ENCODE measurements around the gene TNNC1.

The TNNC1 gene

DNA sequence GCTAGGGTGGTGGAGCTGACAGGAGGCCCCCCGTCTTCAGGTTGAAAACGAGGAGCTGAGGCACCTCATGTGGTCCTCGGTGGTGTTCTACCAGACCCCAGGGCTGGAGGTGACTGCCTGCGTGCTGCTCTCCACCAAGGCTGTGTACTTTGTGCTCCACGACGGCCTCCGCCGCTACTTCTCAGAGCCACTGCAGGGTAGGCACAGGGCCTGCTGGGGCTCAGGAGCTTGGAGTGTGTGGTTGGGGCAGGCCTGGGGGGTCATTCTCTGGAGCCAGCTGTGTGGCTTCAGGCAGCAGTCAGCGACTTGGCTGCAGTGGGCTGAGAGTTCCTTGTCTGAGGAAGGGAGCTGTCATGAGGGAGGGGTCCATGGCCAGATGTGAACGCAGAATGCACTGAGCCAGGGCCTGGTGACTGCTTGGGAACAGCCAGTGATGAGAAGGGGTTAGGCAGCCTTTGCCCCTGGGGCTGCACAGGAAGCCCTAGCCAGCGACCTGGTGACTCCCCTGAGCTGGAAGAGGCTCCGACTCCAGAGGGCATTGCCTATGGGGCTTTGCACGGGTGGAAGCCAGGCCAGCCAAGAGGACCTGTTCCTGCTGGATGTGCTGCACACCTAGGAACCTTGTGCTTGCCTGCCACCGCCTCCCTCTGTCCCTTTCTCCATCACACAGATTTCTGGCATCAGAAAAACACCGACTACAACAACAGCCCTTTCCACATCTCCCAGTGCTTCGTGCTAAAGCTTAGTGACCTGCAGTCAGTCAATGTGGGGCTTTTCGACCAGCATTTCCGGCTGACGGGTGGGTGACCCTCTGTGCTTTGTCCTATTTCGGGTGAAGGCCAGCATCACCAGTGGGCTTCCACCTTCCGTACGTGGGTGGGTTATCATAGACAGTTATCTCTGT, 36.4 kb upstream of the TNNC1 start:
- DNase-seq (ENCODE audit: low spot score) = no peak
- TF ChIP-seq, protein P1, sequence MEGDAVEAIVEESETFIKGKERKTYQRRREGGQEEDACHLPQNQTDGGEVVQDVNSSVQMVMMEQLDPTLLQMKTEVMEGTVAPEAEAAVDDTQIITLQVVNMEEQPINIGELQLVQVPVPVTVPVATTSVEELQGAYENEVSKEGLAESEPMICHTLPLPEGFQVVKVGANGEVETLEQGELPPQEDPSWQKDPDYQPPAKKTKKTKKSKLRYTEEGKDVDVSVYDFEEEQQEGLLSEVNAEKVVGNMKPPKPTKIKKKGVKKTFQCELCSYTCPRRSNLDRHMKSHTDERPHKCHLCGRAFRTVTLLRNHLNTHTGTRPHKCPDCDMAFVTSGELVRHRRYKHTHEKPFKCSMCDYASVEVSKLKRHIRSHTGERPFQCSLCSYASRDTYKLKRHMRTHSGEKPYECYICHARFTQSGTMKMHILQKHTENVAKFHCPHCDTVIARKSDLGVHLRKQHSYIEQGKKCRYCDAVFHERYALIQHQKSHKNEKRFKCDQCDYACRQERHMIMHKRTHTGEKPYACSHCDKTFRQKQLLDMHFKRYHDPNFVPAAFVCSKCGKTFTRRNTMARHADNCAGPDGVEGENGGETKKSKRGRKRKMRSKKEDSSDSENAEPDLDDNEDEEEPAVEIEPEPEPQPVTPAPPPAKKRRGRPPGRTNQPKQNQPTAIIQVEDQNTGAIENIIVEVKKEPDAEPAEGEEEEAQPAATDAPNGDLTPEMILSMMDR (conservative IDR thresholded peaks at IDR 0.05; ENCODE audit: low read depth) = no peak
- ChIA-PET POLR2A (ENCODE audit: low non-redundant PET) (no interaction called here), CTCF (interaction anchor here (0.6 kb wide), 2 partner anchors 43 to 420 kb away, joined by 3 to 7 read pairs; no protein-coding TSS in a partner anchor)
- H3K27ac ChIP-seq = peak overlapping the region; percentile 53

DNA sequence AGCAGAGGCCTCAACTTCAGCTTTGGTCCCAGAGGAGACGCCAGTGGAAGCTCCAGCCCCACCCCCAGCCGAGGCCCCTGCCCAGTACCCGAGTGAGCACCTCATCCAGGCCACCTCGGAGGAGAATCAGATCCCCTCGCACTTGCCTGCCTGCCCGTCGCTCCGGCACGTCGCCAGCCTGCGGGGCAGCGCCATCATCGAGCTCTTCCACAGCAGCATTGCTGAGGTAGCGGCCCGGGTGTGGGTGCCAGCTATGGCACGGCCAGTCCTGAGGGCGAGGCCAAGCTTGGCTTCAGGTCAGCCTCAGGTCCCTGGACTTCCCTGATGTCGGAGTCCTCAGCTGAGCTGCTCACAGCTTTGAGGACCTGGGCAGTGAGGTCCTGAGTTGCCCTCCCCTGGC, 35.6 kb upstream of the TNNC1 start:
- CTCF ChIA-PET = interaction anchor here (0.5 to 1.5 kb wide), 3 partner anchors 17 to 419 kb away, joined by 3 to 7 read pairs (median 5); no protein-coding TSS in a partner anchor
- H3K27ac ChIP-seq = peak overlapping the region; percentile 53
- POLR2A ChIA-PET (ENCODE audit: low non-redundant PET) = no interaction called here
- DNase-seq (ENCODE audit: low spot score) = no peak
- TF ChIP-seq, protein P1 (conservative IDR thresholded peaks at IDR 0.05; ENCODE audit: low read depth) = no peak

DNA sequence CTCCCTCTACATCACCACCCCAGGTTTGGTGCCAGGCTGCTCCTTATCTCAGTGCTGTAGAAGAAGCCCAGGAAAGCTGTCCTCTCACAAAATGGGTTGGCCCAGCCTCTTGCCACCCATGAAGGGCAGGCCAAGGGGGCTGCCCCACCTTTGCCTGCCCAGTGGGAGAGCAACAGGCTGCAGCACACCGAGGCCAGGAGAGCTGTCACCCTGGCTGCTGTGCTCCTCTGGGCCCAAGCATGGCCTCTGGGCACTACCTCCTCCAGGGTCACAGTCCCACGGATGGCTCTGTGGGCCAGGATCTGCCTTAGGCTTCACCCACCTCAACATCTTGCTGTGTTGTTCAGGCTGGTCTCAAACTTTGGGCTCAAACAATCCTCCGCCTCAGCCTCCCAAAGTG, 34.9 kb upstream of the TNNC1 start:
- DNase-seq (ENCODE audit: low spot score) = no peak
- H3K27ac ChIP-seq = peak overlapping the region; percentile 53; the same call in 1 of the 2 replicates
- POLR2A ChIA-PET (ENCODE audit: low non-redundant PET) = no interaction called here
- CTCF ChIA-PET = interaction anchor here (1.5 kb wide), 1 partner anchor 16 kb away, joined by 5 read pairs; no protein-coding TSS in a partner anchor
- TF ChIP-seq, protein P1 (conservative IDR thresholded peaks at IDR 0.05; ENCODE audit: low read depth) = no peak

DNA sequence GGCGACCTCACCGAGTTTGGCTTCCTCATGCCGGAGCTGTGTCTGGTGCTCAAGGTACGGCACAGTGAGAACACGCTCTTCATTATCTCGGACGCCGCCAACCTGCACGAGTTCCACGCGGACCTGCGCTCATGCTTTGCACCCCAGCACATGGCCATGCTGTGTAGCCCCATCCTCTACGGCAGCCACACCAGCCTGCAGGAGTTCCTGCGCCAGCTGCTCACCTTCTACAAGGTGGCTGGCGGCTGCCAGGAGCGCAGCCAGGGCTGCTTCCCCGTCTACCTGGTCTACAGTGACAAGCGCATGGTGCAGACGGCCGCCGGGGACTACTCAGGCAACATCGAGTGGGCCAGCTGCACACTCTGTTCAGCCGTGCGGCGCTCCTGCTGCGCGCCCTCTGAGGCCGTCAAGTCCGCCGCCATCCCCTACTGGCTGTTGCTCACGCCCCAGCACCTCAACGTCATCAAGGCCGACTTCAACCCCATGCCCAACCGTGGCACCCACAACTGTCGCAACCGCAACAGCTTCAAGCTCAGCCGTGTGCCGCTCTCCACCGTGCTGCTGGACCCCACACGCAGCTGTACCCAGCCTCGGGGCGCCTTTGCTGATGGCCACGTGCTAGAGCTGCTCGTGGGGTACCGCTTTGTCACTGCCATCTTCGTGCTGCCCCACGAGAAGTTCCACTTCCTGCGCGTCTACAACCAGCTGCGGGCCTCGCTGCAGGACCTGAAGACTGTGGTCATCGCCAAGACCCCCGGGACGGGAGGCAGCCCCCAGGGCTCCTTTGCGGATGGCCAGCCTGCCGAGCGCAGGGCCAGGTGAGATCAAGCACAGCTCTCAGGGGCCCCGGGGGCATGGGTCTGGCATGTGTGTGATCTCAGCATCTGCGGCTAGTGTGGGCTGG, 34.2 kb upstream of the TNNC1 start:
- ChIA-PET CTCF (interaction anchor here (1.5 kb wide), 1 partner anchor 16 kb away, joined by 5 read pairs; no protein-coding TSS in a partner anchor), POLR2A (ENCODE audit: low non-redundant PET) (no interaction called here)
- H3K27ac ChIP-seq = peak overlapping the region; percentile 91; the same call in 1 of the 2 replicates

DNA sequence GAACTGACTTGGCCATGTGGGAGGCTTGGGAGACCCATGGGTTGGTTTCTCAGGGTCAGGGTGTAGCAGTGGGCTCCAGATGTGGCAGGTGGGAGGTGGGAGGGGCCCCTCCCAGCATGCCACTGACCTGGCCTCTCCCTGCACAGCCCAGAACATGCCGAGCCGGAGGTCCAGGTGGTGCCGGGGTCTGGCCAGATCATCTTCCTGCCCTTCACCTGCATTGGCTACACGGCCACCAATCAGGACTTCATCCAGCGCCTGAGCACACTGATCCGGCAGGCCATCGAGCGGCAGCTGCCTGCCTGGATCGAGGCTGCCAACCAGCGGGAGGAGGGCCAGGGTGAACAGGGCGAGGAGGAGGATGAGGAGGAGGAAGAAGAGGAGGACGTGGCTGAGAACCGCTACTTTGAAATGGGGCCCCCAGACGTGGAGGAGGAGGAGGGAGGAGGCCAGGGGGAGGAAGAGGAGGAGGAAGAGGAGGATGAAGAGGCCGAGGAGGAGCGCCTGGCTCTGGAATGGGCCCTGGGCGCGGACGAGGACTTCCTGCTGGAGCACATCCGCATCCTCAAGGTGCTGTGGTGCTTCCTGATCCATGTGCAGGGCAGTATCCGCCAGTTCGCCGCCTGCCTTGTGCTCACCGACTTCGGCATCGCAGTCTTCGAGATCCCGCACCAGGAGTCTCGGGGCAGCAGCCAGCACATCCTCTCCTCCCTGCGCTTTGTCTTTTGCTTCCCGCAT, 33.4 kb upstream of the TNNC1 start:
- TF ChIP-seq, protein P1 (conservative IDR thresholded peaks at IDR 0.05; ENCODE audit: low read depth) = no peak
- H3K27ac ChIP-seq = peak overlapping the region; percentile 91
- ChIA-PET POLR2A (ENCODE audit: low non-redundant PET) (no interaction called here), CTCF (no interaction called here)
- DNase-seq (ENCODE audit: low spot score) = no peak

More for the DNA sequence above, 34.2 kb upstream of the TNNC1 start:
- no peak for DNase-seq (ENCODE audit: low spot score)
- TF ChIP-seq, protein P1 (conservative IDR thresholded peaks at IDR 0.05; ENCODE audit: low read depth) = no peak
